ENCODE results near the gene JPT2. TPM values are rescaled to one million over a fixed set of nuclear protein-coding genes. Genes with fewer than 3 reads are reported as not detected.

Gene JPT2
- total RNA-seq, 1 donor from 2014 or later = 79.3 TPM

DNA sequence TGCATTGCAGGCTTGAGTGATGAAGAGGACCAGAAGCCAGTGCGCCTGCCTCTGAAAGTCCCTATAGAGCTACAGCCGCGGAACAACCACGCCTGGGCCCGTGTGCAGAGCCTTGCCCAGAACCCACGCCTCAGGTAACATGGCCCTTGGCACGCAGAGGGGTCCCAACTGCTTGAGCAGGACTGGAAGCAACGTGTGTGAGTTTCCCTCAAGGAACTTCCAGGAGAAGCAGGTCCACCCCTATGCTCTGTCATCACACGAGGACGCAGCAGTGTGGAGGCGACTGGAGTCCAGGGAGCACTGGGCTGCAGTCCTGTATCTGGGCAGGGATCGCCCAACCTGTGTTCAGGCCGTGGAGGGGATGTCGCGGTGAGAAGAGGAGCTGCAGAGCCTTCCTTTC lies 25.1 kb upstream of the JPT2 start:
- ATAC-seq = no peak

DNA sequence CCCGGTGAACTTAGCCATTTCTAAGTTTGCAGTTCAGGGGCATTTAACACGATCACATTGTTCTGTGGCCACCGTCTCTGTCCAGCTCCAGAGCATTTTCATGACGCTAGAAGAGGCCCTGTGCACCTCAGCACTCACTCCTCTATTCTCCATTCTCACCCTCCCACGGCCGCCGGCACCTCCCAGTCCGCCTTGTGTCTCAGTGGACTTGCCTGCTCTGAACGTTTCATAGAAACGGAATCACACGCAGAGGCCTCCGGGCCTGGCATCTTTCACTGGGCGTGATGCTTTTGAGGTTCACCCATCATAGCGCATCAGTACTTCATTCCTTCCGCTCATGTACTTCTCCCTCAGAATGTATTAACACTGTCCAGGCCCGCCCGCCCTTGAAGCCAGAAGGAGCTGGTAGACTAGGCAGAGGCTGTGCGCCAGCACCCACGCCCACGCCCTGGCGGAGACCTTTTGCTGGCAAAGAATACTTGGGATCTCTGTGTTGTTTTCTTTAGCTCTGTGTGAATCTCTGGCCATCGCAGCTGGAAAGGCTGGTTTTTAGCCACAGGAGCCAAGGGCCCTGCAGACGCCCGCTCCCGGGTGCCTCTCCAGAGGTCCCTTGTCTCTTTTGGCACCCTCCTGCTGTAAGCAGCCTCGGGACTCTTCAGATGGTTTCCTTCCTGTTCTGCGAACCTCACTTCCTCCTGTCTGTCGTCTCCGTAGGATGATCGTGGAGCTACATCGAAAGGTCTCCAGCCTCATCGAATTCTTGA lies 23.4 kb upstream of the JPT2 start:
- ATAC-seq = peak; percentile 74

DNA sequence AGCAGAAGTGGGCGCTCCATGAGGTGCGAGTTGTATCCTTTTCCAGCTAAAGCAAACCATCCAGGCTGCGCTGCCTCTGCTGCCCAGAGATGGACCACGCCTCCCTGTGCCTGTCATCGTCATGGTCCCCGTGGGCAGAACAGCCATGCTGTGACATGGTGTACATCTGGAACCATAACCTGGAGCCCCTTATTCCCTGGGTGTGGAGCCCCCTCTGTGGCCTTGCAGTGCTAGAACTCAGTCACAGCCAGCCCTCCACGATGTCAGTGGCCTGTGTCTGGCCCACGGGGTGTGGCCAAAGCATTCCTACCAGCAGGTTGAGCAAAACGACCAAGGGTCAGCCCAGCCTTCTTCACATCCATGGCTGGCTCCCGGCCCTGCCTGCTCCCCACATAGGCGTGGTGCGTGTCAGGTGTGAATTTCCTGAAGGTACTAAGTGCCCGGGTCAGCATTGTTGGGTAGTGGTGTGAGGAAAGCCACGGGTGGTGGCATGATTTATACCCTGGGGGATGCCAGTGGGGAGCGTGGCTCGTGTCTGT lies 22.7 kb upstream of the JPT2 start:
- peak; percentile 3 for ATAC-seq

DNA sequence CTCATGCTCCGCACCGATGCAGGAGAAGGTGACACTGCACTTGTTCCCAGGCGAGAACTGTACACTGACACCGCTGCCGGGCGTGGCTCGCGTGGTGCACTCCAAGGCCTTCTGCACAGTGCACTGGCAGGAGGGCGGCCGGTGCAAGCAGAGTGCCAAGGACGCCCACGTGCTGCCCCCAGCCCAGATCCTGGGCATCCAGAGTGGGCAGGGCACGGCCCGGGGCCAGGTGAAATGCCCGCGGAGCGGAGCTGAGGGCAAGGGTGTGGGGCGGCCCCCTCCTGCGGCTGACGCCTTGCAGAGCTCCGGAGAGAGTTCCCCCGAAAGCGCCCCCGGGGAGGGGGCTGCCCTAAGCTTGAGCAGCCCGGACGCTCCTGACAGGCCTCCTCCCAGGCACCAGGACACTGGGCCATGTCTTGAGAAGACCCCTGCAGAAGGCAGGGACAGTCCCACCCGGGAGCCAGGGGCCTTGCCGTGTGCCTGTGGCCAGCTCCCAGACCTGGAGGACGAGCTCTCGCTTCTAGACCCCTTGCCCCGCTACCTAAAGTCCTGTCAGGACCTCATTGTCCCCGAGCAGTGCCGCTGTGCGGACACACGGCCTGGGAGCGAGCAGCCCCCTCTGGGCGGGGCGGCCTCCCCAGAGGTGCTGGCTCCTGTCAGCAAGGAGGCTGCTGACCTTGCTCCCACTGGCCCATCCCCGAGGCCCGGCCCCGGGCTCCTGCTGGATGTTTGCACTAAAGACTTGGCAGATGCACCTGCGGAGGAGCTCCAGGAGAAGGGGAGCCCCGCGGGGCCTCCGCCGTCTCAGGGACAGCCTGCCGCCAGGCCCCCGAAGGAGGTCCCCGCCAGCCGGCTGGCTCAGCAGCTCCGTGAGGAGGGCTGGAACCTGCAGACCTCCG lies 21.9 kb upstream of the JPT2 start:
- ATAC-seq = no peak

DNA sequence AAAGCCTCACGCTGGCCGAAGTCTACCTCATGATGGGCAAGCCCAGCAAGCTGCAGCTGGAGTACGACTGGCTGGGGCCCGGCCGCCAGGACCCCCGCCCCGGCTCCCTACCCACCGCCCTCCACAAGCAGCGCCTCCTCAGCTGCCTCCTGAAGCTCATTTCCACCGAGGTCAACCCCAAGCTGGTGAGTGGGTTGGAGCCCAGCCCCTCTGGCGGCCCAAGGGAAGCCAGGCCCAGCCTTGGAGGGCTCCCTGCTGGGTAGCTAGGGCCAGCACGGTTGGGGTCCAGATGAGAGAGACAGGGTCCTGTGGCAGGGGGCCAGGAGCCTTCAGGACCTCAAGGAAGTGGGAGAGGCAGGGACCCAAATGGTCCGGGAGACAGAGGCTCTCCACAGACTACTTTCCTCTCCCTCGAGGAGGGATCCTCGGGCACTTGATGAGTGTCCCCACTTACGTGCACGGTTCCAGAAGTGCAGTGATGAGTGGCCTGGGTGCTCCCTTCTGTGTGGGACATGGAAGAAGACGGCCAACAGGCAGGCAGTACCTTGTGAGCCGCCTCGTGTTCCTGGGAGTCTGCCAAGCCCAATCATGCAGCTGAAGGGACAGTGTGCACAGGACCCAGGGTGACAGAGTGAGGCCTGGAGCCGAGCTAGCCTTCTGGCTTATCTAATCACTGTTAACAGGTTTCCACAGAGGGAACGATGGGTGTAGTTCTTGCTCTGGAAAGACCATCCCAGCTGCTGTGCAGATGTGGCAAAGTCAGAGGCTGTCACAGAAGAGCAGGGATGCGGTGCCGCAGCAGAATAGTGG lies 21.1 kb upstream of the JPT2 start:
- no peak for ATAC-seq

DNA sequence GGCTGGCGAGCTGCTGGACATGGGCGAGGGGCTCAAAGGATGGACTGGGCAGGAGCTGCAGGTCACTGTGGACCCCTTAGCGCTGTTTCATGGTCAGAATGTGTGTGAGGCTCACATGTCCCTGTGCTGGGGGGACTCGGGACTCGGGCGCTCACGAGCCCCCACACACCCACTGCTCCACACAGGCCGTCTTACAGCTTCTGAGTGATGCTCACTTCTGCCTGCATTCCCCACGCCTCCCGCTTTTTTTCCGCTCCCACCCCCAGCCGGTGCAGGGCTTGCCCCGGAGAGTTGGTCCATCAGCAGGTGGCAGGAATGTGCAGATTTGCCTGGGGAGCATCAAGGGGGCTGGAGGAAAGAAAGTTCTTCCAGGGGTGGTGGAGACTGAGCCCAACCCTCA lies 20.2 kb upstream of the JPT2 start:
- ATAC-seq = no peak

DNA sequence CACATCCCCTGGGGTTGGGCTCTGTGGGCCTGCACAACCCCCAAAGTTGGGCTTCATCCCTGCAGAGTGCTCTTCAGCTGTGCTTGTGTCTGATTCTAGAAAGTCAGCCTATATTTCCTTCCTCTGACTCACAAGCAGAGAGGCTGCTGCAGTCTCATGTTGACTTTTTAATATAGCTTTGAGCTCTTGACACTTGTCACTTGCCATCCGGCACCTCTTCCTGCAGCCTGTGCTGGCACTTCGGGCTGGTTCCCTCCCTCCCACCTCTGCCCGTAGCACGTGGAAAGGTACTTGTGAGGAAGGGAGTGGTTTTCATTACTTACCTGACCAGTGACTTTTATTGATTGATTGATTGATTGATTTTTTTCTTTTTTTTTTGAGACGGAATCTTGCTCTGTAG lies 19.0 kb upstream of the JPT2 start:
- ATAC-seq = no peak

DNA sequence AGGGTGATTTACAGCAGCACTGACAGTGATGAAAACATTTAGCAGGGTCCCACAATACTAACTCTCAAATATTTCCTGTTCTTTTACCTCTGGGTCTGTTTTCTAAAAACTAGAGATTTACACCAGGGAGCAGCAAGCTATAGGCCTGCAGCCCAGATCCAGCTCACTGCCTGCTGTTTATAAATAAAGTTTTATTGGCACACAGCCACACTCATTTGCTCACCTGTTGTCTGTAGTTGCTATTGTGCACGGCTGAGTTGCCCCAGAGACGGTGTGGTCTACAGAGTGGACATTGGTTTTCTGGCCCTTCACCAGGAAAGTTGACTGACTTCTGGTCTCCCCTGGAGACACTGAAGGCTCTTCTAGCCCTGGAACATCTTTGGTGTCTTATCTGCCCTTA lies 16.3 kb upstream of the JPT2 start:
- ATAC-seq = no peak

DNA sequence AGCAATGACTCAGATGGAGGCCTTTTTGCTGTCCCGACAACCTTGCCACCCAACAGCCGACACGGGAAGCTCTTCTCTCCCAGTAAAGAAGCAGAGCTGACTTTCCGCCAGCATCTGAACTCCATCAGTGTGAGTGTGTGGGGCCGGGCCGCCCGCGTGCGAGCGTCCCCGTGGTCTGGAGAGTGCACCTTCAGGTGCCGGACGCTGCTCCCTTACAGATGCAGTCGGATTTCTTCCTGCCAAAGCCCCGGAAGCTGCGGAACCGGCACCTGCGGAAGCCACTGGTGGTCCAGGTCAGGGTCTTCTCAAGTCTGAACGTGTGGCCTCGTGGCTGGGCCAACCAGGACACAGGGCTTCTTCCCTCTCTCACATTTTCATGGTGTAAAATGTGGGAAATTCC lies 15.5 kb upstream of the JPT2 start:
- ATAC-seq = no peak

DNA sequence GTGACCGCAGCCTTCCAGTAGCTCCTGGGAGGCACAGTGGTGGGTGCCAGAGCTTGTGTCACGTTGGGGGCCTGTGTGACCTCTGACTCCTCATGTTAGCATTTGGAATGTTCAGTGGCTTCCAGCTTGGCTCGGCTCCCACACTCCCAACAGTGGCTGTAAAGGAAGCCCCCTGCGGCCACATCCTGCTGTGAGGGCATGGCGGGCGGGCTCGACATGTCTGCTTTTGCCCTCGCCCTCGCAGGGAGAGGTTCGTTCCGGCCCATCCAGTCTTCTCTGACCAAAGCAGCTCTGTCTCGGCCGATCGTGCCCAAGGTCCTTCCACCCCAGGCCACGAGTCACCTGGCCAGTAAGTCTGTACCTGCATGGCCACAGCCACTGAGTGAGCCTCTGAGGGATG lies 12.2 kb upstream of the JPT2 start:
- ATAC-seq = no peak

DNA sequence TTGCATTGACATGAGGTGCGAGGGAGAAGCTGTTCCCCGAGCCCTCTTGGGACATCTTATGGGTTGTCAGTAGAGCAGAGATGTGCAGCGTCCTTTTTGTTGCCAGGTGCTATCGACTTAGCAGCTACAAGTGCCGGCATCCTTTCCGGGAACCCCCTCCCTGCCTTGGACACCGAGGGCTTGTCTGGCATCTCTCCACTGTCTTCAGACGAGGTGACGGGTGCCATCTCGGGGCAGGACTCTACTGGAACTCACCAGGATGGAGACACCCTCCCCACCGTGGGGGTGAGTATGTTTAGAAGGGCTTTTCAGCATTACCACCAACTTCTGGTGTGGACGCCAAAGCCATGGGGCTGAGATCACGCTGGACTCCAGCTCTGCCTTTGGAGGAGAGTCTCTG lies 11.8 kb upstream of the JPT2 start:
- no peak for ATAC-seq

DNA sequence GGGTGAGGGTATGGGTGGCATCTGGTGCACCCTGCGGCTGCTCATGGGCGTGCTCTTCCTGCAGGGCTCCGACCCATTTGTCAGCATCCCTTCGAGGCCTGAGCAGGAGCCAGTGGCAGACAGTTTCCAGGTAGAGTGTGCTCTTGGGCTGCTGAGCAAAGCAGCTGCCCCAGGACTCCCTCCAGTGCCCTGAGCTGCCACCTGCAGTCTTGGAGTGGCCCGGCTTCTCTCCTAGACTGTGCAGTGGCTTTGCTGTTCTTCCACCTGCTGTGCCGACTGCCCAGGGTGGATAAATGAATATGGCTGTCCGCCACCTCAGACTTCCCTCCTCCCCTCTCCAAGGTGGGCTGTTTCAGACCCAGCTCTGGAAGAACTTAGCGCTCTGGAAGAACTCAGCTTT lies 10.8 kb upstream of the JPT2 start:
- ATAC-seq = peak; percentile 22

DNA sequence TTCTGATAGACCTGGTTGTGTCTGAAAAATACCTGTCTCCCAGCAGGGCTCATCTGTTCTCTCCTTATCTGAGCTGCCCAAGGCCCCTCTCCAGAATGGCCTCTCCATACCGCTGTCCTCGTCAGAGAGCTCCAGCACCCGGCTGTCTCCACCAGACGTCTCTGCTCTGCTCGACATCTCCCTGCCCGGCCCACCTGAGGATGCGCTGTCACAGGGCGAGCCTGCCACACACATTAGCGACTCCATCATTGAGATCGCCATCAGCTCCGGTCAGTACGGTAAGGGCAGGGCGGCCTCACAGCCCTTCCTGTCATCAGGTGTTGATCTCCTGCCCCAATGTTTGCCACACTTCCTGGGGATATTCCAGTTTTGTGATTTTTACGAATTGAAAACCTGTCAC lies 10.2 kb upstream of the JPT2 start:
- no peak for ATAC-seq

DNA sequence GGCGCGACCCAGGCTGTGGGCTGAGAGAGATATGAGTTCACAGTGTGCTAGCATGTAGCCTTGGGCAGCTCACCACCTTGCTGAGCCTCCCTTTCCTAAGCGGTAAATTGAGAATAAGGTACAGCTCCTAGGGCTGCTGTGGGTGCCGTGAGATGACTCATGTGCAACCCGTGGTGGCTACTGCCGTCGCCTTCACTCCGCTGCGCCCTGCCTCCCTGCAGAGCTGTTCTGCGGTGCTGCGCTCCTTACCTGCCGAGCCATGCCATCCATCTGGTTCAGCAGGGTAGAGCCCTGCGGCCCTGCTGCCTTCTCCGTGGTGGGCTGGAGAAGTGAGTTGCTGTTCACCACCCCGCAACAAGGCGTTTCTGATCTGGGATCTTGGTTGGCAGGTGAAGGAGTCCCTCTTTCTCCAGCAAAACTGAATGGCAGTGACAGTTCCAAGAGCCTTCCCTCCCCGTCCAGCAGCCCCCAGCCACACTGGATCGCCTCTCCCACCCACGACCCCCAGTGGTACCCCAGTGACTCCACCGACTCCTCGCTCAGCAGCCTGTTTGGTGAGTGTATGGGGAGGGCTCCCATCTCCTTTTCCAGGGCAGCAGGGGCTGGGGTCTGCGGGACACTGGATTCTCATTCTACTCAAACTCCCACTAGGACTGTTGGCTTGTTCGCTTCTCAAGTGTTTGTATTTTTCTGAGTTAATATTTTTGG lies 9.3 kb upstream of the JPT2 start:
- no peak for ATAC-seq

DNA sequence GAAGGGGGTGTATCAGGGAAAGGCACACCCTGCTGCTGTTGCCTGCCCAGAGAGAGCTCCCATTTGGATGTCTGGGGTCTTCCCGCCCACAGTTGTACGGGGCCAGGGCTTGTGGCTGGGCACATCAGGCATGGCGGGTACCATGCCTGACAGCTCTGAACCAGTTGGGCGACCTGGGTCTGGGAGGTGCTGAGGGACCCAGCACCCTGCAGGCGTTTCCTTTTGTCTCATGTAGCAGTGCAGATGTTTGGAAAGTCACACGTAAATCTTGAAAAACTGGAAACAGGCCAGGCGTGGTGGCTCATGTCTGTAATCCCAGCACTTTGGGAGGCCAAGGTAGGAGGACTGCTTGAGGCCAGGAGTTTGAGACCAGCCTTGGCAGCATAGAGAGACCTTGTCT lies 8.4 kb upstream of the JPT2 start:
- peak; percentile 70 for ATAC-seq

DNA sequence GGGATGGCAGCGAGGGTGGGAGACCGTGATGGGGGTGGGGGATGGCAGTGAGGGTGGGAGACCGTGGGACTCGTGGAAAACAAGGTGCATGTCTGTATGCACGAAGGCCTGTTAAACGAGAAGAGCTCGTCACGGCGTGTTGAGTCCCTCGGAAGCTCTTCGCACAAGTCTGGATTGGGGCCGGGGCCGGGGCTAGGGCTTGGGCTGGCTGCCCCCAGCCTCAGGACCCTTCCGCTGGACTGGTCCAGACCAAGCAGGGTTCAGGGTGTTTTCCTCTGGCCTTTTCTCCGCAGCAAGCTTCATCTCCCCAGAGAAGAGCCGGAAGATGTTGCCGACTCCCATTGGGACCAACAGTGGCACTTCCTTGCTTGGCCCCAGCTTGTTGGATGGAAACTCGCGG lies 7.7 kb upstream of the JPT2 start:
- ATAC-seq = no peak

DNA sequence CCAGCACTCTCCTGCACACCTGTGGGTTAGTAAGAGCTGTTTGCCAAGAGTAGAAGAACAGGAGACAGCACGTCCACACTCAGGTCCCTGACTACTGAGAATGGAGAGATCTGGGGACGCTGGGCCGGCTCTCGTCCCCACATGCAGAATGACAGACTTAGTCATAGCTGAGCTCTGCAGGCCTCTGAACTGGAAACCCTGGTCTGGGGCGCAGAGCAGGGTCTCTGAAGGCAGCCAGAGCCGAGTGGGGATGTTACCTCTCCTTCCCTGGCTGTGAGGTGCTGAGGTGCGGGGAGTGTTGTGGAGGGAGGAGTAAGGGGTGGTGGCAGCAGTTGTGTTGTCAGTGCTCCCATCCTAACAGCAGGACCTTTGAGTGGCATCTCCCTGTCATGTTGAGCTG lies 7.2 kb upstream of the JPT2 start:
- ATAC-seq = no peak

DNA sequence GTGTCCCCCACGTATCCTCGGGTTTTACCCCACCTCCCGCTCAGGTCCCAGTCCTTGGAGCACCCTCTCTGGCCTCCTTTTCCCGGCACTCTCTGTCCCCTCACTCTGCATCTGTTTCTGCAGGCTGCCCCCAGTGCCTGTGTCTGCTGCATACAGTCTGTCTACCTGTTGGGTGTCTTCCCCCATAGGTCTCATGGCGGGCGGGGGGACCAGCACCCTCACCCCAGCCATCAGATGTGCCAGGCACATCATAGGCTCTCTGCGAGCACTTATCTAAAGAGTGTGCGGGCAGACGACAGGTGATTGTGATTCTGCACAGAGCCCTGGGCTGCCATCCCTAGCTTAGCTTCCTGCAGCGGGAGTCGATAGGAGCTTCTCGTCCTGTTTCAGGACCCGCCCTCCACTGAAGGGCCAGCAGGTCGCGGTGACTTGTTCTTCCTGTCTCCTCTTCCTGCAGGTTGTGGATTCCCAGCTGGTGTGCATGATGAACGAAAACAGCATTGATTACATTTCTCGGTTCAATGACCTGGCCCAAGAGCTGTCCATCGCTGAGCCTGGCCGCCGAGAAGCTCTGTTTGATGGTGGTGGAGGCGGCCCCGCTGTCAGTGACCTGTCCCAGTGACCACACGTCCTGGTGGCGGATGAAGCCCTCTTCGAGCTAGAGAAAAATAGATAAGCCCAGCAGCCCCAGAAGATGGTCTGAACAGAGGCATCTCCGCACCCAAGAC lies 4.5 kb upstream of the JPT2 start:
- no peak for ATAC-seq

DNA sequence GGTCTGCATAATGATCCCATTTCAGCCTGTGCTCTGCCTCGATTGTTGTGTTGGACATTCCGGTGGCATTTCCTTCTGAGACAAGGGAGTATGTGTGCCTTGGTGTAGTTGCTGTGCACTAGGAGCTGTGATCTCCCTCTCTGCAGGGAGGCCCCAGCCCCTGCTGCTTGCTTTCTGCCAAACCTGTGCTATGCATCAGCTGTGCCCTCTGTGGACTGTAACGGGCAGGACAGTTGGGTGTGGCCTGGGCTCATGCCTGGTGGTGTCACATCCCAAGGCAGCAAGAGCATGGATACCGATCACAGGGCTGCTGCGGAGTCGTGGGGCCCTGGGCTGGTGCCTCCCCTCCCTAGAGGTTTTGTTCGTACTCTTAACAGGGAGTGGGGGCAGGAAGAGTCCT lies 3.8 kb upstream of the JPT2 start:
- no peak for ATAC-seq

DNA sequence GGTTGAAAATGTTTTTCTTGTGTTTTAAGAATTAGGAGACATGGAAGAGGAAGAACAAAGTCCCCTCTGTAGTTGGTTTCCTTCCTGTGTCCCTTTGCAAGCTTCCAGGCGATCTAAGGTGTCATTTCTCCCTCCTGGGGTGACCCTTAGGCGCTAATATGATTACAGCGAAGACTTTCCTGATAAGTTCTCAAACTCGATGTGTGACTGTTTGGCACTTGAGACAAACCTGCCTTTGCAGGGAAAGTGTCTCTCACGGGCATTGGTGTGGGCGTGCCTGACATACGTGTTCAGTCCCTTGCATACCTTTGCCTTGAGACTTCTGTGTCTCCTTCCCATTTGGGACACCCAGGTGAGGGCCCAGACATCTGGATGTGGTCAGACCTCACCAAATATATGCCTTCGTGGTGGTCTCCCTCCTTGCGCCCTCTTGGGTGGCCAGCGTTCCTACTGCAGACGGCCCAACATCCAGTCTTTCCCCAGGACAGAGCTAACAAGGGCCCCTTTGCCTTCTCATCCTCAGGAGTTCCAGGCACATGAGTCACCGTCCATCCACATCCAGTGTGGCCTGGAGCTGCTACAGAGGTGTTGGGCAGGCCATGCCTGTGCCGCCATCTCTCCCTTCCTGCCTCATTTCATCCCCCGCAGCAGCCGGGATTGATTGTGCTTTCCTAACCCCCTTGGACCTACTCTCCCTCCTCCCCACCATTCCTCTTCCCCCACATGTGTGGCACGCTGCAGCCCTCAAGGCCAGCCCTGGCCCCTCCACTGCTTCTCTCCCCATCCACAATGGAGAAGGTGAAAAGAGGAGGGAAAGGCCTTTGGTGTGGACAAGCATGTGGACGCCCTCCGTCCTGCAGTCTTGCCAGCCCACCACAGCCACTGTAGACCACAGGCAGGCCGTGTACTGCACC lies 3.1 kb upstream of the JPT2 start:
- ATAC-seq = no peak

All from esophagus mucosa (tissue), 1 donor.